ENCODE results near the gene NR1H2. TPM values are rescaled to one million over a fixed set of nuclear protein-coding genes. Genes with fewer than 3 reads are reported as not detected.
"Not testable (repeated sequence)": the region's sequence is repeated elsewhere in the genome, so short reads cannot be mapped to it uniquely, and the experiment has no call there.

Gene NR1H2
- total RNA-seq, 2 donors from 2014 or later: 84.5 to 91.9 TPM

DNA sequence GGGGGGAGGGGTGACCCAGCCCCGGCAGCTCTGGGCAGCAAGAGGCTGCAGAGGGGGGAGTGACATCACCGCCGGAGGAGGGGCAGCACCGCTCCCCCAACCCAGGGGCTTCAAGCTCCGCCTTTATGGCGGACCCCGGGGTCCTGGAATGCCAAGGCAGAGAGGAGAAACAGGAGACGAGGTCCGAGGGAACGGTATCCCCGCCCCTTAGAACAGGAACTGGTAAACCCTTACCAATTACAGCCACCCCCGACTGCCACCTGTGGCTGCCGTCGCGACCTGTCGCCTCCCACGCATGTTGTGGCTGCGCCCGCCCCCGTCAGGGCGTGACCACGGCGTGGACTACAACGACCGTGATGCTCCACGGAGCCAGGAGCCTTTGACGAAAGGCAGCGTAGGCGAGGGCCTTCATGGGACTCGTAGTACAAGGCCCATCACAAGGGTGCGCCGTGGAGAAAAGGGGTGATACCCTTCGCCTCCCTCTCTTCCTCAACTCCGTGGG lies 43.0 kb upstream of the NR1H2 start:
- peak overlapping the region; percentile 89 for H3K4me3 Mint-ChIP-seq
- DNase-seq (ENCODE audit: low spot score) (peak; percentile 91), ATAC-seq (peak; percentile 81 to 87)
- peak overlapping the region; percentile 84 to 92 for H3K27ac Mint-ChIP-seq
- H3K9me3 Mint-ChIP-seq: peaks cover 3% of the 10 kb centered on the region
- H3K36me3 Mint-ChIP-seq: peaks cover 14% of the 10 kb centered on the region
- H3K27me3 Mint-ChIP-seq: peaks cover 25 to 41% of the 10 kb centered on the region in 2 donors
- H3K4me1 Mint-ChIP-seq (ENCODE audit: low read depth in 2 of 2): peaks cover 43 to 47% of the 10 kb centered on the region in 2 donors

DNA sequence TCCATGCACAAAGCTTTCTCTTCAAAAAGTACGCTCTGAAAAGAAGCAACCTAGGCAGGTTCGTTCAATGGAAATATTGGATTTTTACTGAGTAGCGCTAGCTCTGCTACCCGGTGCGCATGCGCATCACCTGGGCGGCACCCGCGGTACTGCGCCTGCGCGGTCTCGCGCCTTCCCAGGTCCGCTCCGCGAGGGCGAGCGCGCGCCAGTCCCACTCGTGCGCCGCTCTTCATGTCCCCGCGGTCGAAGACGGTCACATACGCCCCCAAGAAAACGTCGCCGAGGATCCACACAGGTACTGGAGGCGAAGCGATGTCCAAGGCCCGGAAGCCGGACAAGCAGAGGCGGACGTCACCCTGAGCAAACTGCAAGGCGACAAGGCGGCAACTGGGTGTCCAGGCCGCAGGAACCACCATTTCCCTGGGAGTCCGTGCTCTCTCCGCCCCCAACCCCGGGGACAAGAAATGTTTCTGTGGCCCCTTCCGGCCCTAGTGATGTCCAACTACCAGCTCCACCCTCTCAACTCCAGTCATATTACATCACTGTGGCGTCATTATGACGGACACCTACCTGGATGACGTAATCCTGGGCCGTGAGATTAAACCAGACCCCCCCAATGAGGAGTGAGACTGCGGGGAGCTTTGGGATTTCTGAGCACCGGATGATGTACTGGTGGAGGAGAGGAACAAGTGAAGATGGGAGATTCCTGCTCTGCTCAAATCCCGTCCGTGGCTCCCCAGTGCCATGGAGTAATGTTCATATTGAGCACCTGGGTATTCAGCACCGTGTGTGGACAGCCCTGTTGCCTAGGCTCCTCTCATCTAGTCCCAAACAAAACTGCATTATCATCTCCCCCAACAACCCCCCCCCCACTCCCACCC lies 42.3 kb upstream of the NR1H2 start:
- H3K4me1 Mint-ChIP-seq (ENCODE audit: low read depth in 2 of 2): peaks cover 43 to 47% of the 10 kb centered on the region in 2 donors
- peaks cover 3% of the 10 kb centered on the region for H3K9me3 Mint-ChIP-seq
- H3K27ac Mint-ChIP-seq: peak overlapping the region; percentile 84 to 92
- H3K27me3 Mint-ChIP-seq: peaks cover 25 to 41% of the 10 kb centered on the region in 2 donors
- ATAC-seq (peak; percentile 48 to 69), DNase-seq (ENCODE audit: low spot score) (peak; percentile 80)
- H3K4me3 Mint-ChIP-seq: peak overlapping the region; percentile 89
- peaks cover 14% of the 10 kb centered on the region for H3K36me3 Mint-ChIP-seq

DNA sequence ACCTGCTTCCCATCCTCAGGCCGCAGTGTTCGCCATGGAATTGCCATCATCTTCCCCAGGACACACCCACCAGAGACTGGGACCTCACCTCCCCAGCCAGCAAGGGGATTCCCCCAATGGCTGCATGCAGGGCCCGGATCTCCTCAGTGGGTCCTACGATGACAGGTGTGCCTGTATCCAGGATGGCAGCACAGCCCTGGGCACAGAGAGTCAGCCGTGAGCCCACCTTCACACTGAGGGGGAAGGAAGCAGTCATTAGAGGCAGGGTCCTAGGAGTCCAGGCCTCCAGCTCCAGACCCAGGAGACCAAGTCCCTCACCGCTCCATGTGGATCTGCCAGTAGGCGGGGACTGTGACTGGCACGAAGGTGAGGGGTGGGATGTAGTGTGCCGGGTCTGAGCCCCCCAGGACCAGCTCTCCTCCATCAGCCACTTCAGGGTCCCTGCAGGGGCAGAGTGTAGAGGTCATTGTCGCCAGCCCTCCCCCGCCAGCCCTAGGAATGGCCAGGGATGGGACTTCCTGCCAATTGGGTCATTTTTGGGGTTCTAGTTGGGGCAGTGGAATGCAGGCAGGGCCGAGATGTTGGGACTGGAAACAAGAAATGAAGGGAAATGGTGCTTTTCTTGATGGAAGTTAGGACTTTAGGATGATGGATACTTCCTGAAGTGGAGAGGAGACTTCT lies 41.4 kb upstream of the NR1H2 start:
- Mint-ChIP-seq H3K4me1 (ENCODE audit: low read depth in 2 of 2) (peaks cover 36 to 39% of the 10 kb centered on the region in 2 donors), H3K36me3 (peaks cover 6% of the 10 kb centered on the region), H3K27ac (no peak overlapping the region), H3K9me3 (peaks cover 3% of the 10 kb centered on the region), H3K4me3 (peak overlapping the region; percentile 30), H3K27me3 (peaks cover 18 to 33% of the 10 kb centered on the region in 2 donors)
- DNase-seq (ENCODE audit: low spot score) (peak; percentile 63), ATAC-seq (no peak)

DNA sequence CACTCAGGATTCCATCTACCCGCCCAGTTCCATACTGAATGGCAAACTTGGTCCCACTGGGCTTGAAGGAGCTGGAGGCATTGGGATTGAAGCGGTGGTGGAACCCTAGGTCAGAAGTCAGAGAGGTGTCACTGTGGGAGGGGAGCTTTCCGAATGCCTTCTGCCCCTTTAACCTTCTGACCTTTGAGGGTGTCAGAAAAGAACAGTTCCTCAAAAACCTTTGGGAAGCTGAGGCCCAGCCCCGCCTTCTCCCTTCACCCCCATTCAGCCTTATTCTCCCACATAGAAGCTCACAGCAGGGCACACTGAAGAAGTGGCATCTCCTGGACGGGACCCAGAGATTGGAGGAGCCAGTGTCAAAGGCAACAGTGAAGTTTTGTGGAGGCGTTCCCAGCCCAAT lies 39.2 kb upstream of the NR1H2 start:
- not testable (repeated sequence) for H3K27ac Mint-ChIP-seq, H3K9me3 Mint-ChIP-seq
- peaks cover 18 to 23% of the 10 kb centered on the region in 2 donors for H3K4me1 Mint-ChIP-seq (ENCODE audit: low read depth in 2 of 2)

DNA sequence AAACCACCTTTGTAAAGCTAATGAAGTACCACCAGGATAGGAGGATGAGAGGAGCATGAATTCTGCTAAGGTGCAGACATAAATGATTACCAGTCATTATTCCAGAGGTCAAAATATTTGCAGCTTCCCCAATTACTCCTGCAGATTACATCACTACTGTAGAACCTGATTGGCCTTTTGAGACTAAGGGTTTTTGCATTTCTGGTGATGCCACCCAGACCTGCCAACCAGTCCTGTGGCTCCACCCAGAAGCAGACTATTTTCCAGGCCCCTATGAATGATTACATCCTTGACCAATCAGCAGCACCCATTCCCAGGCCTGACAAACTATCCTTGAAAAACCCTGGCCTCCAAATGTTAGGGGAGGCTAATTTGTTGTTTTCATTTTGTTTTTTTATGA lies 35.9 kb upstream of the NR1H2 start:
- Mint-ChIP-seq H3K9me3 (peaks cover 4% of the 10 kb centered on the region), H3K27me3 (peaks cover 0 to 9% of the 10 kb centered on the region in 2 donors), H3K4me3 (no peak overlapping the region), H3K36me3 (no peaks in the 10 kb centered on the region), H3K4me1 (ENCODE audit: low read depth in 2 of 2) (peaks cover 4 to 6% of the 10 kb centered on the region in 2 donors), H3K27ac (no peak overlapping the region)
- DNase-seq (ENCODE audit: low spot score) (no peak), ATAC-seq (no peak)

More for the DNA sequence above, 39.2 kb upstream of the NR1H2 start:
- H3K4me3 Mint-ChIP-seq, ATAC-seq, H3K36me3 Mint-ChIP-seq: not testable (repeated sequence)
- peak; percentile 20 for DNase-seq (ENCODE audit: low spot score)
- peaks cover 0 to 20% of the 10 kb centered on the region in 2 donors for H3K27me3 Mint-ChIP-seq

DNA sequence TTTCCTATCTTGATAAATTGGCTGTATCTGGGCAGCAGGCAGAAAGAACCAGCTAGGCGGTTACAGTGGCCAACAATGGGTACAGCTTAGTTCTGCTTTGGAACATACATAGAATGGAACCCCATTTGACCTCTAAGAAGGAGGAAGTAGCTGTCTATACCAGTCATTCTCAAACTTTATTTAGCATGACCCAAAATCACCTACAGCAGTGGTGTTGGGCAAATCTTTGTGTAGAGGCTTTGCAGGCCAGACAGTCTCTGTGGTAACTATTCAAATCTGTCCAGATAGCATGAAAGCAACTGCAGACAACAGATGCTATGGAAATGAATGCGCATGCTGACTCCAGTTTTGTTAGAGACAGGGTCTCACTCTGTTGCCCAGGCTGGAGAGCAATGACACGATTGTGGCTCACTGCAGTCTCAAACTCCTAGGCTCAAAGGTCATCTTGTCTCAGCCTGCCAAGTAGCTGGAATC lies 35.1 kb upstream of the NR1H2 start:
- peaks cover 4% of the 10 kb centered on the region for H3K9me3 Mint-ChIP-seq
- H3K4me1 Mint-ChIP-seq (ENCODE audit: low read depth in 2 of 2): no peaks in the 10 kb centered on the region
- H3K27ac Mint-ChIP-seq: no peak overlapping the region
- H3K4me3 Mint-ChIP-seq: no peak overlapping the region
- DNase-seq (ENCODE audit: low spot score): no peak
- H3K27me3 Mint-ChIP-seq: peaks cover 0 to 3% of the 10 kb centered on the region in 2 donors
- peak; percentile 32 to 69 for ATAC-seq
- no peaks in the 10 kb centered on the region for H3K36me3 Mint-ChIP-seq

DNA sequence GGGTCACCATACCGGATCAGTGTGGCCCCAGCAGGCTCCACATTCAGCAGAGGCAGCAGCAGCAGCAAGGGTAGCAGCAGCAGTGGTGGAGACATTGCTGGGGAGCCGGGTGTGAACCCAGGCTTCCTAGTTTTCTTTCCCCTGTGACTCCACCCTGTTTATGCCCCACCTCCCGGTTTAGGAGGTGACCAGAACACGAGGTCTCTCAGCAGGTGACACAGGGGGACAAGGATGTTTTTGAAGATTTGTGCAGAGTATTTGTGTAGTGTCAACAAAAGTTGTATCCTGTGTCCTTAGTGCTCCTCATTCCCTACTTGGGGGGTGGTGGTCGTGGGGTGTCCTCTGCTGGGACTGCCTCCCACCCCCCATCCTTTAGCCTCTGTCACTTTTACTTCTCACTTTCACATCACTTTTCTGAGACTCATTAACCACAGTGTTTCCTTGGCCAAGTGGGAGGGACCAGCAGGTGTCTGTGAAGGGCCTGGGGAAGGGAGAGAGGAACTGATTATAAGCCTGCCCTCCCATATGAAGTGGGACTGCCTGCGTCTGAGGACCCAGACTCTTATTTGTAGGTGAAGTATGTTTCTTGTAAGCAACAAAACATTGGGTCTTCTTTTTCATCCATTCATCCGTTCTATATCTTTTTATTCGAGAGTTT lies 31.5 kb upstream of the NR1H2 start:
- H3K4me3 Mint-ChIP-seq: no peak overlapping the region
- DNase-seq (ENCODE audit: low spot score) (no peak), ATAC-seq (no peak)
- H3K27ac Mint-ChIP-seq: no peak overlapping the region
- peaks cover 3 to 10% of the 10 kb centered on the region in 2 donors for H3K4me1 Mint-ChIP-seq (ENCODE audit: low read depth in 2 of 2)
- H3K27me3 Mint-ChIP-seq: peaks cover 0 to 6% of the 10 kb centered on the region in 2 donors
- H3K9me3 Mint-ChIP-seq: peaks cover 4% of the 10 kb centered on the region
- H3K36me3 Mint-ChIP-seq: no peaks in the 10 kb centered on the region

DNA sequence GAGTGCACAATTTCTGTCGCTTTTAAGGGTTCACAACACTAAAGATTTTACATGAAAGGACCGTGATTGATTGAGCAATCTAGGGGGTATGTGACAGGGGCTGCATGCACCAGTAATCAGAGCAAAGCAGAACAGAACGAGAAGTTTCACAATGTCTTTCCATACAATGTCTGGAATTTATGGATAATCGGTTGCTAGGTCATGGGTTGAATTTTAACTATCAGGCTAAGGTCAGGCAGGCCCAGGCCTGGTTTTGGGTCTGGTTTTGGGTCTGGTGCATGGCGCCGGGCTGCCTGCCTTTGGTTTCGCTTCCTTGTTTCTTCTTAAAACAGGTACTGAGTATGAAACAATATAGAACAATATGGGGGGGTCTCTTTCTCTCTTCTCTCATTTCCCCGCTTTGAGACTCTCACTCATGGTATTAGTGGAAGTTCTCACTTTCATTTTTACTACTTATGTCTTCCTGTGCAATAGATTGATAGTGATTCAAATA lies 29.1 kb upstream of the NR1H2 start:
- not testable (repeated sequence) for DNase-seq (ENCODE audit: low spot score); H3K9me3 Mint-ChIP-seq; H3K27me3 Mint-ChIP-seq; H3K36me3 Mint-ChIP-seq
- H3K4me1 Mint-ChIP-seq (ENCODE audit: low read depth in 2 of 2): peaks cover 3 to 10% of the 10 kb centered on the region in 2 donors
- ATAC-seq: peak in 1 of 2 donors; percentile 49
- H3K27ac Mint-ChIP-seq: peak overlapping the region; percentile 20 to 32
- H3K4me3 Mint-ChIP-seq: peak overlapping the region; percentile 50

DNA sequence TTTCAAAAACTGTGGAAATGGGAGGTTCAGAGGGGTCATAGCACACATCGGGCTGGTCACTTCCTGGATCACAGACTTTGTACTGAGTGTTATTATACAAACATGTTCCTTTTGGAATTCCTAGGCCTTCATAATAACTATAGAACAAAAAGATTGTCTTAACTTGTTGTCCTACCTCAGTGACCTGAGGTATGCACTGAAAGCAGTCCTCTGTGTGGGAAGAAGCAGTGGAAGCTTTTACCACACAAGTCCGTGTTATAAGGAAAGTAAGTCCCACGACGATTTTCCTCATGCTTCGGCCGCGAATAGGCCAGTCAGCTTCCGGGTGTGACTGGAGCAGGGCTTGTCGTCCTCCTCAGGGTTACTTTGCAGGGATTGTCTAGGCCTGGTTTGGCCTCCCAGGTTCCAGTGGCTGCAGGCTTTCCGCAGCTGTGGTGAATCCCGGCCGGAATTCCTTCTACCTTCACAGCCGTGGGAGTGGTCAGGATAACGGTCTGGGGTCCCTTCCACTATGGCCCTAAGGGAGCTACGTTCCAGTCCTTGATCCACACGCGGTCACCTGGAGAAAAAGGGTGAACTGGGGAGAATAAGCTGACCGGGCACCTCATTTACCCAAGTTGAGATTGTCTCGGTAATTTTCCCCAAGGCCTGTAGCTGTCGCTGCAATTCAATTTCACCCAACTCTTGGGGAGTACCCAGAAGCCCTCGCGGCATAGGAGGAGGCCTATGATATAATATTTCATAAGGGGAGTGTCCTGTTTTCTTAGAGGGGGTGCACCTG lies 26.8 kb upstream of the NR1H2 start:
- ATAC-seq: no peak
- H3K4me3 Mint-ChIP-seq: no peak overlapping the region

DNA sequence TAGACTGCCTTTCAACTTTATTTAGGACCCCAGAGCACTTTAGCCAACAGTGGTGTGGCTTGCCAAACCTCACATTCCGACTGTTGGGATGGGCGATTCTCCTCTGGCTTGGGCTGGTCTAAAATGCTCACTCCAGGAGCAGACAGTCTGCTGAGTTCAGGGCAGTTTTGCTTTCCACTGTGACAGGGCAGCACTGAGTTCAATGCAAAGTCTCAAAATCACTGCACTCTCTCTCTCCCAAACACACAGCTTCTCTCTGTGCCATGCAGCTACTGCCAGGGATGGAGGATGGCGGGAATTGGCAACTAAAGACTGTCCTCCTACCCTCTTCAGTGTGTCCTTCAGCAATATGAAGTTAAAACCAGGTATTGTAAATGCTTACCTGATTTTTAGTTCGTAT lies 24.0 kb upstream of the NR1H2 start:
- peaks cover 6 to 10% of the 10 kb centered on the region in 2 donors for H3K4me1 Mint-ChIP-seq (ENCODE audit: low read depth in 2 of 2)
- H3K27me3 Mint-ChIP-seq: peaks cover 0 to 8% of the 10 kb centered on the region in 2 donors

More for the DNA sequence above, 26.8 kb upstream of the NR1H2 start:
- H3K4me1 Mint-ChIP-seq (ENCODE audit: low read depth in 2 of 2): peaks cover 3 to 10% of the 10 kb centered on the region in 2 donors
- H3K27me3 Mint-ChIP-seq: peaks cover 0 to 6% of the 10 kb centered on the region in 2 donors
- H3K27ac Mint-ChIP-seq: no peak overlapping the region
- peaks cover 4% of the 10 kb centered on the region for H3K9me3 Mint-ChIP-seq
- DNase-seq (ENCODE audit: low spot score): no peak
- H3K36me3 Mint-ChIP-seq: no peaks in the 10 kb centered on the region

DNA sequence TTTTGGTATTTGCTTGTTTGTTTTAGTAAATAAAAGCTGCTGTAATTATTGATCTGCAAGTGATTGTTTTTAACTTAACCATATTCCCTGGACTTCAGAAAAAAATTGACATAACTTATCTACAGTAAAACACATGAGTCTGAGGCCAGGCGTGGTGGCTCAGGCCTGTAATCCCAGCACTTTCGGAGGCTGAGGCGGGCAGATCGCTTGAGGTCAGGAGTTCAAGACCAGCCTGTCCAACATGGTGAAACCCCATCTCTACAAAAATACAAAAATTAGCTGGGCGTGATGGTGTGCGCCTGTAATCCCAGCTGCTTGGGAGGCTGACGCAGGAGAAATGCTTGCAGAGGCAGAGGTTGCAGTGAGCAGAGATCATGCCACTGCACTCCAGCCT lies 22.8 kb upstream of the NR1H2 start:
- not testable (repeated sequence) for H3K27ac Mint-ChIP-seq; ATAC-seq; H3K9me3 Mint-ChIP-seq; DNase-seq (ENCODE audit: low spot score); H3K4me3 Mint-ChIP-seq; H3K36me3 Mint-ChIP-seq; H3K27me3 Mint-ChIP-seq
- peaks cover 9 to 11% of the 10 kb centered on the region in 2 donors for H3K4me1 Mint-ChIP-seq (ENCODE audit: low read depth in 2 of 2)

More for the DNA sequence above, 24.0 kb upstream of the NR1H2 start:
- H3K4me3 Mint-ChIP-seq: no peak overlapping the region
- DNase-seq (ENCODE audit: low spot score) (no peak), ATAC-seq (no peak)
- no peaks in the 10 kb centered on the region for H3K9me3 Mint-ChIP-seq
- no peak overlapping the region for H3K27ac Mint-ChIP-seq
- no peaks in the 10 kb centered on the region for H3K36me3 Mint-ChIP-seq

DNA sequence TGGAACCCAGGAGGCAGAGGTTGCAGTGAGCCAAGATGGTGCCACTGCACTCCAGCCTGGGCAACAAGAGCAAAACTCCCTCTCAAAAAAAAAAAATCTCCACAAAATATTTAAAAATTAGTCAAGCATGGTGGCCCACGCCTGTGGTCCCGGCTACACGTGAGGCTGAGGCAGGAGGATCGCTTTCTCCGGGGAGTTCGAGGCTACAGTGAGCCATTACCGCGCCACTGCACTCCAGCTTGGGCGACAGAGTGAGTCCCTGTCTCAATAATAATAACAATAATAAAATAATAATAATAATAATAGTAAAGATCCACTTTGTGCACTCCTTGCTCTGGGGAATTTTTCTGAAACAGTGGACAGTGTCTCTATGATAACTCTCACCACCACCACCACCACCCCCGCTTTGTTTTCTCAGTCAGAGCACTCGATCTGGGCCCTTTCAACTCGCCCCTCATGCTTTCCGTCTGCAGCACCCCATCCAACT lies 19.5 kb upstream of the NR1H2 start:
- H3K27me3 Mint-ChIP-seq: peaks cover 0 to 2% of the 10 kb centered on the region in 2 donors
- H3K27ac Mint-ChIP-seq: peak overlapping the region; percentile 92 to 94
- H3K36me3 Mint-ChIP-seq: peaks cover 9% of the 10 kb centered on the region
- H3K4me1 Mint-ChIP-seq (ENCODE audit: low read depth in 2 of 2): peaks cover 37 to 40% of the 10 kb centered on the region in 2 donors
- no peak for ATAC-seq
- no peaks in the 10 kb centered on the region for H3K9me3 Mint-ChIP-seq
- no peak for DNase-seq (ENCODE audit: low spot score)
- peak overlapping the region; percentile 92 for H3K4me3 Mint-ChIP-seq
